ENCODE results near the gene NFIB.

DNA sequence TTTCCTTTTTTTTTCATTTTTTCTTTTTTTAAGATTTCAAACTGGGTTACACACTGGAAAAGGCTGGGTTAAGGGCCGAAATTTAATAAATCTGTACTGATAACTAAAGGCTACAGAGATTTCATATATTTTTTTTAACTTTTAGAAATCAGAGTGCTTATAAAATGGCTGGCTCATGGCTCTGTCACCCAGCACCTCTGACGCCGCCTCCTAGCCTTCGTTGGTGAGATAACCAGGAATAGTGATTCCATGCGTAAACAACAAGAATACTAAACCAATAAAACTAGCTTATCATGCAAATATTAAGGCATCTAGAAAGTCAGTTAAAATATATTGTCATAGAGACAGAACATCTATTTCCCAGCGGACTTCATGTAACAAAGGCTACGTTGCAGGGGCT, 226.4 kb downstream of the NFIB start:
- TF ChIP-seq, protein P1, sequence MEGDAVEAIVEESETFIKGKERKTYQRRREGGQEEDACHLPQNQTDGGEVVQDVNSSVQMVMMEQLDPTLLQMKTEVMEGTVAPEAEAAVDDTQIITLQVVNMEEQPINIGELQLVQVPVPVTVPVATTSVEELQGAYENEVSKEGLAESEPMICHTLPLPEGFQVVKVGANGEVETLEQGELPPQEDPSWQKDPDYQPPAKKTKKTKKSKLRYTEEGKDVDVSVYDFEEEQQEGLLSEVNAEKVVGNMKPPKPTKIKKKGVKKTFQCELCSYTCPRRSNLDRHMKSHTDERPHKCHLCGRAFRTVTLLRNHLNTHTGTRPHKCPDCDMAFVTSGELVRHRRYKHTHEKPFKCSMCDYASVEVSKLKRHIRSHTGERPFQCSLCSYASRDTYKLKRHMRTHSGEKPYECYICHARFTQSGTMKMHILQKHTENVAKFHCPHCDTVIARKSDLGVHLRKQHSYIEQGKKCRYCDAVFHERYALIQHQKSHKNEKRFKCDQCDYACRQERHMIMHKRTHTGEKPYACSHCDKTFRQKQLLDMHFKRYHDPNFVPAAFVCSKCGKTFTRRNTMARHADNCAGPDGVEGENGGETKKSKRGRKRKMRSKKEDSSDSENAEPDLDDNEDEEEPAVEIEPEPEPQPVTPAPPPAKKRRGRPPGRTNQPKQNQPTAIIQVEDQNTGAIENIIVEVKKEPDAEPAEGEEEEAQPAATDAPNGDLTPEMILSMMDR (IDR thresholded peaks at IDR 0.05 in 4 of 5, conservative IDR thresholded peaks at IDR 0.05 in 1 of 5) = no peak
- no peak for TF ChIP-seq POLR2A (IDR thresholded peaks at IDR 0.05)
